SK-N-SH treated with all-trans-retinoic acid at 6 μM for 48 hours (cell line): Measurements from ENCODE around the gene DAGLA.

ENCODE experiments used
- ARNTL ChIP-seq: fragments of 450-650 bp; formaldehyde crosslinking; IDR thresholded peaks from 2 replicates; pipeline ENCODE4 v1.5.0; 2020; ENCODE audit warnings: low read depth, mild to moderate bottlenecking, moderate library complexity, borderline replicate concordance
- PPARA ChIP-seq: fragments of 250-450 bp; sonication (Bioruptor Pico); IDR thresholded peaks from 2 replicates; pipeline ENCODE4 v1.5.0; 2020; ENCODE audit warnings: mild to moderate bottlenecking, borderline replicate concordance

DNA sequence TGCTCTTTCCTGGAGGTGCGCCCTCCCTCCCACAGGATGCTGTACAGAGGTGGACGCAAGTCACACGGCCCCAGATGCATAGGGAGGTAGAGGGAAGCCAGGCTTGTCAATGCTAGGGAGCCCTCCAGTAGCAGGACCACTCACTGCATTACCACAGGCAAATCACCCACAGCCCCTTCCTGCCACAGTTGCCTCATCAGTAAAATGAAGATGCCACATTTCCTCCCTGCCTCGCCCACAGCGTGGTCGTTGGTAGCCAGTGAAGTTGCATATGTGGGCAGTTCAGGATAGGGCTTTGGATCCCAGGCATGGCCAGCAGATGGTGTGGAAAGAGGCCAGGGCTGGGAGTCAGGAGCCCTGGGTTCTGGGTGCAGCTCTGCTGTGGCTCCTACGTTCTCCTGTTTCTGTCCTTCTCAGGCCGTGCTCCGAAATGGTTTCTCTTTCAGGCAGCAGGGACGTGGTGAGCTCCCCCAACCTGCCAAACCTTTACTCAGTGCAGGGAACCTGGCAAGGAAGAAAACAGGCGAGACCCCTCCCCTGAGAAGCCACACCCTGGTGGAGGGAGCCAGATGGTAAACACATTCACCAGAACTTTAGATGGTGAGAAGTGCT, 22.6 kb downstream of the DAGLA start:
- TF ChIP-seq ARNTL (CRISPR knock-in tag) (no peak), PPARA (no peak)
